Smooth muscle cell (in vitro differentiated cells): ENCODE results near the gene GDF7. TPM values are rescaled to one million over a fixed set of nuclear protein-coding genes. Genes with fewer than 3 reads are reported as not detected.

ENCODE experiments used
- DNase-seq: peaks from one replicate; lab custom pipeline; 2025; ENCODE audit not compliant: unreplicated experiment; lab: John Stamatoyannopoulos, UW
- H2AFZ ChIP-seq: fragments of 200-600 bp; sonication (generic); 2 replicates; pipeline ENCODE4 v1.6.0; 2016; ENCODE audit warnings: antibody characterized with exemption, low read depth, mild to moderate bottlenecking
- H3F3A ChIP-seq: fragments of 200-600 bp; sonication (generic); 2 replicates; pipeline ENCODE4 v1.6.0; 2017; ENCODE audit warnings: antibody characterized with exemption, low read depth
- H3K27ac ChIP-seq: fragments of 200-600 bp; sonication (generic); 2 replicates; pipeline ENCODE4 v1.5.1; 2016; ENCODE audit warnings: low read depth, mild to moderate bottlenecking
- H3K27me3 ChIP-seq: fragments of 200-600 bp; sonication (generic); 2 replicates; pipeline ENCODE4 v1.6.1; 2016; ENCODE audit warnings: low read depth, mild to moderate bottlenecking
- H3K36me3 ChIP-seq: fragments of 200-600 bp; sonication (generic); 2 replicates; pipeline ENCODE4 v1.5.1; 2016; ENCODE audit warnings: low read depth
- H3K4me1 ChIP-seq: fragments of 200-600 bp; sonication (generic); 2 replicates; pipeline ENCODE4 v1.5.1; 2016; ENCODE audit warnings: low read depth
- H3K4me2 ChIP-seq: fragments of 200-600 bp; sonication (generic); 2 replicates; pipeline ENCODE4 v1.6.0; 2016; ENCODE audit warnings: mild to moderate bottlenecking
- H3K4me3 ChIP-seq: fragments of 200-600 bp; sonication (generic); 2 replicates; pipeline ENCODE4 v1.5.1; 2016; ENCODE audit warnings: mild to moderate bottlenecking
- H3K79me2 ChIP-seq: fragments of 200-600 bp; sonication (generic); 2 replicates; pipeline ENCODE4 v1.6.0; 2016; ENCODE audit warnings: low read depth, mild to moderate bottlenecking
- H3K9ac ChIP-seq: fragments of 200-600 bp; sonication (generic); 2 replicates; pipeline ENCODE4 v1.6.0; 2016; ENCODE audit warnings: low read depth
- H3K9me3 ChIP-seq: fragments of 200-600 bp; sonication (generic); replicated peaks from 2 replicates; pipeline ENCODE4 v1.5.1; 2016; ENCODE audit warnings: low read depth
- H4K20me1 ChIP-seq: fragments of 200-600 bp; sonication (generic); 2 replicates; pipeline ENCODE4 v1.6.0; 2016; ENCODE audit warnings: low read depth
- WGBS: methylation state at CpG from one replicate; pipeline ENCODE4 v1.1.7; 2016; ENCODE audit warnings: low lambda C conversion rate; 5-methylcytosine and 5-hydroxymethylcytosine counted together
- polyA plus RNA-seq: library from polyadenylated mRNA; unstranded; fragments of >200 nt; fragmentation: Nextera tagmentation; extraction: Ambion mirVana; gene quantifications from 2 replicates; pipeline ENCODE4 v1.2.1, GENCODE V29; 2016
- total RNA-seq: library from RNA; depleted of rRNA; stranded (reverse); fragments of >200 nt; gene quantifications from 2 replicates; pipeline ENCODE4 v1.2.3, GENCODE V29; 2014
- TF ChIP-seq, protein P1 (sequence below): fragments of 200-600 bp; sonication (generic); IDR thresholded peaks from 2 replicates; pipeline ENCODE4 v1.5.1; 2017; ENCODE audit warnings: borderline replicate concordance, mild to moderate bottlenecking, antibody characterized with exemption; ENCODE audit not compliant: insufficient read depth, poor library complexity, severe bottlenecking

GDF7 gene
- total RNA-seq: under 0.01 and 0.27 TPM in 2 replicates
- polyA plus RNA-seq: not detected in 2 replicates

- DNase-seq: no peak
- Histone ChIP-seq H3K4me1 (peaks cover 16% of the 10 kb centered on the region), H3K27ac (no peak within 1 kb of the TSS), H3K27me3 (peaks cover 97% of the 10 kb centered on the region), H3K4me2 (peak within 1 kb of the TSS; percentile 88), H3K79me2 (no peaks in the 10 kb centered on the region), H3K9ac (no peak within 1 kb of the TSS), H3K9me3 (no peaks in the 10 kb centered on the region), H3K36me3 (no peaks in the 10 kb centered on the region), H4K20me1 (no peaks in the 10 kb centered on the region), H2AFZ (peak within 1 kb of the TSS; percentile 8), H3K4me3 (peak within 1 kb of the TSS; percentile 47), H3F3A (no peaks in the 10 kb centered on the region)
- WGBS: under 1% methylated on average over 29 of the region's 86 CpGs
- TF ChIP-seq, protein P1, sequence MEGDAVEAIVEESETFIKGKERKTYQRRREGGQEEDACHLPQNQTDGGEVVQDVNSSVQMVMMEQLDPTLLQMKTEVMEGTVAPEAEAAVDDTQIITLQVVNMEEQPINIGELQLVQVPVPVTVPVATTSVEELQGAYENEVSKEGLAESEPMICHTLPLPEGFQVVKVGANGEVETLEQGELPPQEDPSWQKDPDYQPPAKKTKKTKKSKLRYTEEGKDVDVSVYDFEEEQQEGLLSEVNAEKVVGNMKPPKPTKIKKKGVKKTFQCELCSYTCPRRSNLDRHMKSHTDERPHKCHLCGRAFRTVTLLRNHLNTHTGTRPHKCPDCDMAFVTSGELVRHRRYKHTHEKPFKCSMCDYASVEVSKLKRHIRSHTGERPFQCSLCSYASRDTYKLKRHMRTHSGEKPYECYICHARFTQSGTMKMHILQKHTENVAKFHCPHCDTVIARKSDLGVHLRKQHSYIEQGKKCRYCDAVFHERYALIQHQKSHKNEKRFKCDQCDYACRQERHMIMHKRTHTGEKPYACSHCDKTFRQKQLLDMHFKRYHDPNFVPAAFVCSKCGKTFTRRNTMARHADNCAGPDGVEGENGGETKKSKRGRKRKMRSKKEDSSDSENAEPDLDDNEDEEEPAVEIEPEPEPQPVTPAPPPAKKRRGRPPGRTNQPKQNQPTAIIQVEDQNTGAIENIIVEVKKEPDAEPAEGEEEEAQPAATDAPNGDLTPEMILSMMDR: peak; percentile 41
Observed at GRCh38 chr2:20666304-20667150, at the start of gene GDF7. TSS of gene GDF7 (plus strand) at chr2:20667144. CDS start at chr2:20667240, 96 bp downstream.

GRCh38 chr2:20617892-20618467, 49.0 kb upstream of the GDF7 start:
- Histone ChIP-seq H3K27ac (peak overlapping the region; percentile 94), H3K9ac (peak overlapping the region; percentile 75)

GRCh38 chr2:20618468-20618885, 48.5 kb upstream of the GDF7 start:
- no peak for DNase-seq

More at GRCh38 chr2:20617892-20618467, 49.0 kb upstream of the GDF7 start:
- 41% methylated on average over 14 of the region's 14 CpGs for WGBS
- Histone ChIP-seq H3K4me3 (no peak overlapping the region), H3K4me1 (peaks cover 30% of the 10 kb centered on the region), H4K20me1 (no peaks in the 10 kb centered on the region), H2AFZ (peak overlapping the region; percentile 19), H3F3A (peaks cover 21% of the 10 kb centered on the region), H3K27me3 (no peaks in the 10 kb centered on the region), H3K4me2 (peak overlapping the region; percentile 68), H3K79me2 (no peaks in the 10 kb centered on the region), H3K36me3 (no peaks in the 10 kb centered on the region), H3K9me3 (no peaks in the 10 kb centered on the region)
- TF ChIP-seq, protein P1: peak; percentile 20
- peak; percentile 84 for DNase-seq

More at GRCh38 chr2:20618468-20618885, 48.5 kb upstream of the GDF7 start:
- H3F3A ChIP-seq: peaks cover 21% of the 10 kb centered on the region
- no peak overlapping the region for H3K4me3 ChIP-seq
- H3K4me2 ChIP-seq: peak overlapping the region; percentile 68
- peak overlapping the region; percentile 19 for H2AFZ ChIP-seq
- TF ChIP-seq, protein P1: no peak
- peak overlapping the region; percentile 75 for H3K9ac ChIP-seq
- no peaks in the 10 kb centered on the region for H3K27me3 ChIP-seq
- H4K20me1 ChIP-seq: no peaks in the 10 kb centered on the region
- no peaks in the 10 kb centered on the region for H3K9me3 ChIP-seq
- peak overlapping the region; percentile 94 for H3K27ac ChIP-seq
- no peaks in the 10 kb centered on the region for H3K36me3 ChIP-seq
- peaks cover 30% of the 10 kb centered on the region for H3K4me1 ChIP-seq
- H3K79me2 ChIP-seq: no peaks in the 10 kb centered on the region
- 73% methylated on average over 9 of the region's 10 CpGs for WGBS
